ENCODE measurements around the gene ZSCAN4.

Gene ZSCAN4

GRCh38 chr19:57672466-57672865 is 3.7 kb downstream of the ZSCAN4 start:
- H3K4me2 ChIP-seq (ENCODE audit: low read depth, low read length, poor library complexity, severe bottlenecking) = no peak overlapping the region
- H3K4me3 ChIP-seq (ENCODE audit: insufficient read depth, low read length, poor library complexity, severe bottlenecking) = no peak overlapping the region
- H3K27me3 ChIP-seq (ENCODE audit: low read length) = no peaks in the 10 kb centered on the region
- no peaks in the 10 kb centered on the region for H3K9me3 ChIP-seq (ENCODE audit: insufficient read depth, low read length)
- H2AFZ ChIP-seq (ENCODE audit: low read depth, low read length, severe bottlenecking) = no peak overlapping the region
- no peaks in the 10 kb centered on the region for H3K79me2 ChIP-seq (ENCODE audit: insufficient read depth, low read length)
- H3F3A ChIP-seq (ENCODE audit: insufficient read depth) = no peaks in the 10 kb centered on the region
- no peak overlapping the region for H3K27ac ChIP-seq (ENCODE audit: low read depth, low read length)
- no peaks in the 10 kb centered on the region for H4K20me1 ChIP-seq (ENCODE audit: low read depth, low read length)
- TF ChIP-seq EZH2phosphoT487 (conservative IDR thresholded peaks at IDR 0.05; ENCODE audit: low read length) = no peak
- no peak for TF ChIP-seq CTCF (IDR thresholded peaks at IDR 0.05; ENCODE audit: insufficient read depth, low read length, poor library complexity, severe bottlenecking)
- no peak overlapping the region for H3K9ac ChIP-seq (ENCODE audit: low read length)
- no peaks in the 10 kb centered on the region for H3K9me2 ChIP-seq (replicated peaks; ENCODE audit: insufficient read depth, low read length)
- H3K36me3 ChIP-seq (ENCODE audit: low read length) = no peaks in the 10 kb centered on the region

GRCh38 chr19:57675881-57676280 is 7.1 kb downstream of the ZSCAN4 start:
- Histone ChIP-seq H3K27ac (ENCODE audit: low read depth, low read length) (no peak overlapping the region), H3K4me3 (ENCODE audit: insufficient read depth, low read length, poor library complexity, severe bottlenecking) (no peak overlapping the region), H3F3A (ENCODE audit: insufficient read depth) (no peaks in the 10 kb centered on the region), H3K9me2 (replicated peaks; ENCODE audit: insufficient read depth, low read length) (no peaks in the 10 kb centered on the region), H3K9me3 (ENCODE audit: insufficient read depth, low read length) (no peaks in the 10 kb centered on the region), H3K9ac (ENCODE audit: low read length) (no peak overlapping the region), H3K4me2 (ENCODE audit: low read depth, low read length, poor library complexity, severe bottlenecking) (no peak overlapping the region), H3K27me3 (ENCODE audit: low read length) (no peaks in the 10 kb centered on the region), H4K20me1 (ENCODE audit: low read depth, low read length) (no peaks in the 10 kb centered on the region), H3K79me2 (ENCODE audit: insufficient read depth, low read length) (no peaks in the 10 kb centered on the region), H3K36me3 (ENCODE audit: low read length) (no peaks in the 10 kb centered on the region), H2AFZ (ENCODE audit: low read depth, low read length, severe bottlenecking) (no peak overlapping the region)
- no peak for TF ChIP-seq EZH2phosphoT487 (conservative IDR thresholded peaks at IDR 0.05; ENCODE audit: low read length)
- no peak for TF ChIP-seq CTCF (IDR thresholded peaks at IDR 0.05; ENCODE audit: insufficient read depth, low read length, poor library complexity, severe bottlenecking)

GRCh38 chr19:57682226-57682766 is 13.6 kb downstream of the ZSCAN4 start:
- Histone ChIP-seq H3K9me3 (ENCODE audit: insufficient read depth, low read length) (peaks cover 42% of the 10 kb centered on the region; the same call in 1 of the 2 replicates), H3K4me2 (ENCODE audit: low read depth, low read length, poor library complexity, severe bottlenecking) (peak overlapping the region; percentile 87), H3K79me2 (ENCODE audit: insufficient read depth, low read length) (peaks cover 53% of the 10 kb centered on the region), H3K9ac (ENCODE audit: low read length) (peak overlapping the region; percentile 81), H3F3A (ENCODE audit: insufficient read depth) (no peaks in the 10 kb centered on the region), H3K9me2 (replicated peaks; ENCODE audit: insufficient read depth, low read length) (no peaks in the 10 kb centered on the region), H3K36me3 (ENCODE audit: low read length) (peaks cover 43% of the 10 kb centered on the region), H3K27ac (ENCODE audit: low read depth, low read length) (no peak overlapping the region), H2AFZ (ENCODE audit: low read depth, low read length, severe bottlenecking) (peak overlapping the region; percentile 82), H4K20me1 (ENCODE audit: low read depth, low read length) (no peaks in the 10 kb centered on the region), H3K27me3 (ENCODE audit: low read length) (no peaks in the 10 kb centered on the region), H3K4me3 (ENCODE audit: insufficient read depth, low read length, poor library complexity, severe bottlenecking) (peak overlapping the region; percentile 85)
- no peak for TF ChIP-seq EZH2phosphoT487 (conservative IDR thresholded peaks at IDR 0.05; ENCODE audit: low read length)
- no peak for TF ChIP-seq CTCF (IDR thresholded peaks at IDR 0.05; ENCODE audit: insufficient read depth, low read length, poor library complexity, severe bottlenecking)
